ENCODE data around the gene ELP5.

GRCh38 chr17:7293159-7293558 is 41.1 kb downstream of the ELP5 start:
- TF ChIP-seq CTCF (IDR thresholded peaks at IDR 0.05) (no peak), POLR2A (IDR thresholded peaks at IDR 0.05) (no peak)

All from esophagus squamous epithelium (tissue), 4 donors.